ENCODE measurements around the gene RNF141. TPM values are rescaled to one million over a fixed set of nuclear protein-coding genes. Genes with fewer than 3 reads are reported as not detected.

The RNF141 gene
- total and polyA plus RNA-seq, 7 experiments from 2014 or later, result 11.9 to 26.6 (median 17.3) TPM

- H3K27ac ChIP-seq (ENCODE audit: low read depth, low read length), result no peak overlapping the region
- H3K4me1 Mint-ChIP-seq, result peaks cover 0 to 5% (median 0%) of the 10 kb centered on the region in 7 donors
- no peak overlapping the region for H3K27ac Mint-ChIP-seq
- intact Hi-C loops (cut with micrococcal nuclease), result no loop called here
- POLR2A ChIA-PET, result no interaction called here
- H3K36me3 ChIP-seq (ENCODE audit: control insufficient read depth in 2 of 3, insufficient read depth in 3 of 3, low read length in 3 of 3), result no peaks in the 10 kb centered on the region
- H3K27me3 Mint-ChIP-seq, result peaks cover 0 to 12% (median 5%) of the 10 kb centered on the region in 5 donors
- H3K36me3 Mint-ChIP-seq, result no peaks in the 10 kb centered on the region
- H3K4me3 Mint-ChIP-seq, result no peak overlapping the region
- H3K4me3 ChIP-seq (ENCODE audit: low read length), result no peak overlapping the region
- H3K9me3 ChIP-seq (ENCODE audit: control insufficient read depth in 2 of 3, low read length in 3 of 3), result no peaks in the 10 kb centered on the region
- DNase-seq, result no peak
- no peaks in the 10 kb centered on the region for H3K27me3 ChIP-seq (ENCODE audit: control insufficient read depth in 2 of 2, insufficient read depth in 2 of 2, low read length in 2 of 2)
- H3K9me3 Mint-ChIP-seq, result peaks cover 0 to 2% (median 0%) of the 10 kb centered on the region in 11 donors
- no peaks in the 10 kb centered on the region for H3K4me1 ChIP-seq (ENCODE audit: control insufficient read depth in 2 of 2, insufficient read depth in 2 of 2, low read length in 2 of 2)
- ATAC-seq, result no peak
- CTCF ChIA-PET, result interaction anchor here (1.0 to 1.6 kb wide), 2 partner anchors 23 to 88 kb away, joined by 3 to 4 read pairs; partner anchors contain the start of gene RNF141
Observed at GRCh38 chr11:10564030-10564429, 23.0 kb upstream of the RNF141 start.

- Mint-ChIP-seq H3K27ac (no peak overlapping the region), H3K9me3 (peaks cover 0 to 2% (median 0%) of the 10 kb centered on the region in 11 donors), H3K27me3 (peaks cover 4 to 10% (median 5%) of the 10 kb centered on the region in 5 donors), H3K36me3 (no peaks in the 10 kb centered on the region), H3K4me3 (no peak overlapping the region), H3K4me1 (peaks cover 0 to 2% (median 0%) of the 10 kb centered on the region in 7 donors)
- H3K4me3 ChIP-seq (ENCODE audit: low read length), result no peak overlapping the region
- ChIA-PET CTCF (interaction anchor here (0.8 kb wide), 1 partner anchor 735 kb away, joined by 3 read pairs; no protein-coding TSS in a partner anchor), POLR2A (interaction anchor here (1.0 kb wide), 1 partner anchor 21 kb away, joined by 3 read pairs; the partner anchor contains the start of gene RNF141)
- no peak overlapping the region for H3K27ac ChIP-seq (ENCODE audit: low read depth, low read length)
- no peak for ATAC-seq
- intact Hi-C loops (cut with micrococcal nuclease), result no loop called here
- no peaks in the 10 kb centered on the region for H3K9me3 ChIP-seq (ENCODE audit: control insufficient read depth in 2 of 3, low read length in 3 of 3)
- H3K4me1 ChIP-seq (ENCODE audit: control insufficient read depth in 2 of 2, insufficient read depth in 2 of 2, low read length in 2 of 2), result no peaks in the 10 kb centered on the region
- DNase-seq, result no peak
- H3K27me3 ChIP-seq (ENCODE audit: control insufficient read depth in 2 of 2, insufficient read depth in 2 of 2, low read length in 2 of 2), result no peaks in the 10 kb centered on the region
- H3K36me3 ChIP-seq (ENCODE audit: control insufficient read depth in 2 of 3, insufficient read depth in 3 of 3, low read length in 3 of 3), result no peaks in the 10 kb centered on the region
Observed at GRCh38 chr11:10561947-10562346, 21.0 kb upstream of the RNF141 start.

GRCh38 chr11:10561043-10561818 is 20.2 kb upstream of the RNF141 start:
- Mint-ChIP-seq H3K4me1 (no peaks in the 10 kb centered on the region), H3K4me3 (no peak overlapping the region), H3K9me3 (peaks cover 0 to 2% (median 0%) of the 10 kb centered on the region in 11 donors), H3K27ac (no peak overlapping the region), H3K27me3 (peaks cover under 1 to 16% (median 5%) of the 10 kb centered on the region in 5 donors), H3K36me3 (no peaks in the 10 kb centered on the region)
- no peaks in the 10 kb centered on the region for H3K36me3 ChIP-seq (ENCODE audit: control insufficient read depth in 2 of 3, insufficient read depth in 3 of 3, low read length in 3 of 3)
- no peak overlapping the region for H3K4me3 ChIP-seq (ENCODE audit: low read length)
- ATAC-seq, result no peak
- no peaks in the 10 kb centered on the region for H3K9me3 ChIP-seq (ENCODE audit: control insufficient read depth in 2 of 3, low read length in 3 of 3)
- intact Hi-C loops (cut with micrococcal nuclease), result no loop called here
- ChIA-PET CTCF (no interaction called here), POLR2A (interaction anchor here (1.0 kb wide), 1 partner anchor 20 kb away, joined by 3 read pairs; the partner anchor contains the start of gene RNF141)
- no peaks in the 10 kb centered on the region for H3K4me1 ChIP-seq (ENCODE audit: control insufficient read depth in 2 of 2, insufficient read depth in 2 of 2, low read length in 2 of 2)
- no peak overlapping the region for H3K27ac ChIP-seq (ENCODE audit: low read depth, low read length)
- no peaks in the 10 kb centered on the region for H3K27me3 ChIP-seq (ENCODE audit: control insufficient read depth in 2 of 2, insufficient read depth in 2 of 2, low read length in 2 of 2)
- no peak for DNase-seq

GRCh38 chr11:10558288-10558687 is 17.3 kb upstream of the RNF141 start:
- H3K4me1 Mint-ChIP-seq, result no peaks in the 10 kb centered on the region
- H3K27me3 Mint-ChIP-seq, result peaks cover 0 to 23% (median 10%) of the 10 kb centered on the region in 5 donors
- Histone ChIP-seq H3K4me3 (ENCODE audit: low read length) (no peak overlapping the region), H3K4me1 (ENCODE audit: control insufficient read depth in 2 of 2, insufficient read depth in 2 of 2, low read length in 2 of 2) (no peaks in the 10 kb centered on the region), H3K36me3 (ENCODE audit: control insufficient read depth in 2 of 3, insufficient read depth in 3 of 3, low read length in 3 of 3) (no peaks in the 10 kb centered on the region), H3K27me3 (ENCODE audit: control insufficient read depth in 2 of 2, insufficient read depth in 2 of 2, low read length in 2 of 2) (no peaks in the 10 kb centered on the region), H3K27ac (ENCODE audit: low read depth, low read length) (no peak overlapping the region), H3K9me3 (ENCODE audit: control insufficient read depth in 2 of 3, low read length in 3 of 3) (no peaks in the 10 kb centered on the region)
- intact Hi-C loops (cut with micrococcal nuclease), result no loop called here
- ChIA-PET POLR2A (no interaction called here), CTCF (no interaction called here)
- peaks cover 0 to 1% (median 0%) of the 10 kb centered on the region in 11 donors for H3K9me3 Mint-ChIP-seq
- DNase-seq, result no peak
- H3K4me3 Mint-ChIP-seq, result no peak overlapping the region
- no peak overlapping the region for H3K27ac Mint-ChIP-seq
- peaks cover 0 to 5% (median 0%) of the 10 kb centered on the region in 5 donors for H3K36me3 Mint-ChIP-seq
- no peak for ATAC-seq

GRCh38 chr11:10556590-10556989 is 15.6 kb upstream of the RNF141 start:
- DNase-seq (no peak), ATAC-seq (no peak)
- Histone ChIP-seq H3K36me3 (ENCODE audit: control insufficient read depth in 2 of 3, insufficient read depth in 3 of 3, low read length in 3 of 3) (no peaks in the 10 kb centered on the region), H3K27ac (ENCODE audit: low read depth, low read length) (no peak overlapping the region), H3K27me3 (ENCODE audit: control insufficient read depth in 2 of 2, insufficient read depth in 2 of 2, low read length in 2 of 2) (no peaks in the 10 kb centered on the region), H3K9me3 (ENCODE audit: control insufficient read depth in 2 of 3, low read length in 3 of 3) (peaks cover 0 to 6% (median 0%) of the 10 kb centered on the region in 3 experiments), H3K4me1 (ENCODE audit: control insufficient read depth in 2 of 2, insufficient read depth in 2 of 2, low read length in 2 of 2) (no peaks in the 10 kb centered on the region), H3K4me3 (ENCODE audit: low read length) (no peak overlapping the region)
- Mint-ChIP-seq H3K4me1 (no peaks in the 10 kb centered on the region), H3K27me3 (peaks cover 5 to 29% (median 15%) of the 10 kb centered on the region in 5 donors), H3K9me3 (peaks cover 0 to 7% (median 5%) of the 10 kb centered on the region in 11 donors), H3K36me3 (peaks cover 0 to 5% (median 0%) of the 10 kb centered on the region in 5 donors), H3K27ac (no peak overlapping the region), H3K4me3 (no peak overlapping the region)
- CTCF ChIA-PET, result no interaction called here
- POLR2A ChIA-PET, result interaction anchor here (1.5 kb wide), 1 partner anchor 25 kb away, joined by 3 read pairs; no protein-coding TSS in a partner anchor
- intact Hi-C loops (cut with micrococcal nuclease), result no loop called here

GRCh38 chr11:10551845-10552352 is 10.9 kb upstream of the RNF141 start:
- no peak for ATAC-seq
- no peak overlapping the region for H3K4me3 ChIP-seq (ENCODE audit: low read length)

More at GRCh38 chr11:10551845-10552352, 10.9 kb upstream of the RNF141 start:
- peaks cover 0 to 9% (median 0%) of the 10 kb centered on the region in 3 experiments for H3K9me3 ChIP-seq (ENCODE audit: control insufficient read depth in 2 of 3, low read length in 3 of 3)
- peaks cover 0 to 5% (median 0%) of the 10 kb centered on the region in 5 donors for H3K36me3 Mint-ChIP-seq
- POLR2A ChIA-PET, result no interaction called here
- no peaks in the 10 kb centered on the region for H3K4me1 ChIP-seq (ENCODE audit: control insufficient read depth in 2 of 2, insufficient read depth in 2 of 2, low read length in 2 of 2)
- CTCF ChIA-PET, result no interaction called here
- no peaks in the 10 kb centered on the region for H3K36me3 ChIP-seq (ENCODE audit: control insufficient read depth in 2 of 3, insufficient read depth in 3 of 3, low read length in 3 of 3)
- H3K27ac Mint-ChIP-seq, result no peak overlapping the region
- no peaks in the 10 kb centered on the region for H3K4me1 Mint-ChIP-seq
- no peak overlapping the region for H3K27ac ChIP-seq (ENCODE audit: low read depth, low read length)
- H3K27me3 Mint-ChIP-seq, result peaks cover 0 to 40% (median 22%) of the 10 kb centered on the region in 5 donors
- H3K27me3 ChIP-seq (ENCODE audit: control insufficient read depth in 2 of 2, insufficient read depth in 2 of 2, low read length in 2 of 2), result no peaks in the 10 kb centered on the region
- no peak overlapping the region for H3K4me3 Mint-ChIP-seq
- intact Hi-C loops (cut with micrococcal nuclease), result no loop called here
- DNase-seq, result no peak
- H3K9me3 Mint-ChIP-seq, result peaks cover 0 to 13% (median 9%) of the 10 kb centered on the region in 11 donors
